H1 (cell line): ENCODE data around the gene RPS28. TPM values are rescaled to one million over a fixed set of nuclear protein-coding genes. Genes with fewer than 3 reads are reported as not detected.

Experiments
- CTCF ChIA-PET: fragments of 300-600 bp; sonication (Branson Sonifier 250); formaldehyde crosslinking; loops from one replicate; lab custom pipeline; 2021; ENCODE audit not compliant: partially characterized antibody; lab: Charles Lee
- POLR2A ChIA-PET: fragments of 300-600 bp; sonication (Branson Sonifier 250); formaldehyde crosslinking; loops from one replicate; lab custom pipeline; 2021; ENCODE audit warnings: inconsistent platforms; ENCODE audit not compliant: partially characterized antibody; lab: Charles Lee
- DNase-seq, 2 experiments: peaks; one replicate each; pipeline versions ENCODE4 v3.0.0 to v3.0.0-alpha.2; 2010 to 2022; ENCODE audit warnings: low spot score in 2 of 2, low read depth in 1 of 2, mixed read lengths in 1 of 2
- FAIRE-seq: peaks from 2 replicates; lab custom pipeline; 2011; peaks lifted over from hg19 to GRCh38; lab: Jason Lieb, UNC
- H2AFZ ChIP-seq: 2 replicates; pipeline ENCODE4 v1.8.1; 2012; ENCODE audit warnings: low read length, inconsistent platforms
- H2AK5ac ChIP-seq: 2 replicates; pipeline ENCODE4 v1.6.1; 2013; ENCODE audit warnings: low read depth, low read length
- H2BK120ac ChIP-seq: replicated peaks from 2 replicates; pipeline ENCODE3; 2013; ENCODE audit warnings: low read depth, low read length, inconsistent platforms
- H2BK12ac ChIP-seq: 2 replicates; pipeline ENCODE4 v1.6.1; 2013; ENCODE audit warnings: low read depth, low read length
- H2BK15ac ChIP-seq: 2 replicates; pipeline ENCODE4 v1.6.1; 2013; ENCODE audit warnings: low read length
- H2BK20ac ChIP-seq: 2 replicates; pipeline ENCODE4 v1.6.1; 2013; ENCODE audit warnings: low read length
- H2BK5ac ChIP-seq: 2 replicates; pipeline ENCODE4 v1.6.1; 2013; ENCODE audit warnings: low read depth, low read length
- H3K14ac ChIP-seq: 2 replicates; pipeline ENCODE4 v1.6.1; 2013; ENCODE audit warnings: inconsistent platforms; ENCODE audit not compliant: insufficient read length
- H3K18ac ChIP-seq: 2 replicates; pipeline ENCODE4 v1.6.1; 2013; ENCODE audit warnings: low read length; ENCODE audit errors: extremely low read depth
- H3K23ac ChIP-seq: 2 replicates; pipeline ENCODE4 v1.6.1; 2013; ENCODE audit warnings: inconsistent platforms; ENCODE audit not compliant: insufficient read length
- H3K23me2 ChIP-seq: 2 replicates; pipeline ENCODE4 v1.6.1; 2013; ENCODE audit warnings: low read depth, low read length
- H3K27ac ChIP-seq: 2 replicates; pipeline ENCODE4 v1.6.1; 2011; ENCODE audit warnings: low read depth, low read length, inconsistent platforms
- H3K27me3 ChIP-seq, 4 experiments: replicated peaks in 1 of 4; 1 replicate in 1 of 4; 2 replicates in 3 of 4; pipeline versions ENCODE4 v1.6.1 to v1.8.1; 2011 to 2013; ENCODE audit warnings: low read length in 3 of 4, mild to moderate bottlenecking in 3 of 4, inconsistent platforms in 2 of 4, mixed read lengths in 2 of 4, moderate library complexity in 1 of 4; ENCODE audit not compliant: control insufficient read depth in 3 of 4, insufficient read depth in 3 of 4; ENCODE audit errors: extremely low read depth in 1 of 4
- H3K36me3 ChIP-seq, 4 experiments: 2 replicates each; pipeline versions ENCODE4 v1.6.1 to v1.8.1; 2011 to 2013; ENCODE audit warnings: mild to moderate bottlenecking in 4 of 4, low read length in 3 of 4, moderate library complexity in 2 of 4, control low read depth in 1 of 4, inconsistent platforms in 1 of 4; ENCODE audit not compliant: insufficient read depth in 4 of 4, control insufficient read depth in 2 of 4
- H3K4ac ChIP-seq: replicated peaks from 2 replicates; pipeline ENCODE3; 2013; ENCODE audit warnings: low read length, low read depth, mixed read lengths, inconsistent platforms; ENCODE audit not compliant: insufficient read length
- H3K4me1 ChIP-seq, 4 experiments: replicated peaks in 1 of 4; 1 replicate in 1 of 4; 2 replicates in 3 of 4; pipeline versions ENCODE4 v1.6.1 to v1.8.1; 2011 to 2013; ENCODE audit warnings: low read length in 3 of 4, inconsistent platforms in 2 of 4, mixed read lengths in 1 of 4; ENCODE audit not compliant: insufficient read depth in 4 of 4, control insufficient read depth in 3 of 4
- H3K4me2 ChIP-seq, 2 experiments: 2 replicates each; pipeline versions ENCODE4 v1.6.1 to v1.8.1; 2011 to 2013; ENCODE audit warnings: low read depth in 2 of 2, low read length in 2 of 2, control low read depth in 1 of 2, inconsistent platforms in 1 of 2, mild to moderate bottlenecking in 1 of 2; ENCODE audit not compliant: insufficient read depth in 1 of 2
- H3K4me3 ChIP-seq, 4 experiments: fragments of 200-600, 300-600 bp in 1 of 4; sonication (generic), shearing (Covaris generic), sonication (Bioruptor Twin) in 1 of 4; 2 replicates each; pipeline versions ENCODE4 v1.5.1 to v1.8.1; 2011 to 2016; ENCODE audit warnings: low read length in 4 of 4, low read depth in 3 of 4, control low read depth in 2 of 4, inconsistent platforms in 2 of 4, mild to moderate bottlenecking in 2 of 4, mixed read lengths in 1 of 4, moderate library complexity in 1 of 4; ENCODE audit not compliant: insufficient read depth in 2 of 4; ENCODE audit errors: extremely low read depth in 1 of 4
- H3K56ac ChIP-seq: replicated peaks from 2 replicates; pipeline ENCODE3; 2013; ENCODE audit warnings: low read depth, mild to moderate bottlenecking, mixed read lengths, low read length, inconsistent platforms; ENCODE audit not compliant: insufficient read length
- H3K79me1 ChIP-seq: 2 replicates; pipeline ENCODE4 v1.6.1; 2013; ENCODE audit warnings: low read depth, low read length, control low read depth
- H3K79me2 ChIP-seq, 2 experiments: 2 replicates each; pipeline versions ENCODE4 v1.6.1 to v1.8.1; 2012 to 2013; ENCODE audit warnings: low read length in 2 of 2, mild to moderate bottlenecking in 2 of 2, inconsistent platforms in 1 of 2; ENCODE audit not compliant: insufficient read depth in 2 of 2, control insufficient read depth in 1 of 2
- H3K9ac ChIP-seq, 4 experiments: replicated peaks in 1 of 4; 1 replicate in 1 of 4; 2 replicates in 3 of 4; pipeline versions ENCODE4 v1.6.1 to v1.8.1; 2011 to 2013; ENCODE audit warnings: low read depth in 3 of 4, low read length in 3 of 4, control low read depth in 2 of 4, mild to moderate bottlenecking in 2 of 4, moderate library complexity in 2 of 4, inconsistent platforms in 1 of 4; ENCODE audit errors: extremely low read depth in 1 of 4
- H3K9me3 ChIP-seq, 2 experiments: 2 replicates each; pipeline versions ENCODE4 v1.6.1 to v1.8.1; 2012 to 2013; ENCODE audit warnings: mild to moderate bottlenecking in 2 of 2, moderate library complexity in 2 of 2, control low read depth in 1 of 2, inconsistent platforms in 1 of 2, low read depth in 1 of 2, low read length in 1 of 2, mixed read lengths in 1 of 2; ENCODE audit not compliant: insufficient read depth in 2 of 2
- H4K20me1 ChIP-seq, 2 experiments: replicated peaks in 1 of 2; 2 replicates each; pipeline versions ENCODE3 to v1.8.1; 2011 to 2013; ENCODE audit warnings: inconsistent platforms in 2 of 2, low read length in 2 of 2, mild to moderate bottlenecking in 1 of 2; ENCODE audit not compliant: insufficient read depth in 2 of 2, control insufficient read depth in 1 of 2
- H4K5ac ChIP-seq: 2 replicates; pipeline ENCODE4 v1.6.1; 2013; ENCODE audit warnings: low read length, low read depth, mixed read lengths, inconsistent platforms; ENCODE audit not compliant: insufficient read length
- H4K8ac ChIP-seq: 2 replicates; pipeline ENCODE4 v1.8.0; 2013; ENCODE audit warnings: mild to moderate bottlenecking, moderate library complexity, low read length, inconsistent platforms; ENCODE audit not compliant: insufficient read depth; ENCODE audit errors: extremely low read depth
- H4K91ac ChIP-seq: replicated peaks from 2 replicates; pipeline ENCODE3; 2013; ENCODE audit warnings: low read length, mixed read lengths, inconsistent platforms; ENCODE audit not compliant: insufficient read length
- CHD1 ChIP-seq: IDR thresholded peaks from 2 replicates; pipeline ENCODE4 v1.6.1; 2012; ENCODE audit warnings: low read depth, low read length, improper control_type of control experiment
- JUND ChIP-seq: IDR thresholded peaks from 2 replicates; pipeline ENCODE4 v1.6.1; 2011; ENCODE audit warnings: mild to moderate bottlenecking, improper control_type of control experiment, low read length
- KDM4A ChIP-seq: IDR thresholded peaks from one replicate; pipeline ENCODE4 v1.7.1; 2012; ENCODE audit warnings: low read depth, mild to moderate bottlenecking, moderate library complexity, low read length, inconsistent platforms; ENCODE audit not compliant: severe bottlenecking
- NANOG ChIP-seq: IDR thresholded peaks from 2 replicates; pipeline ENCODE4 v1.6.1; 2011; ENCODE audit warnings: low read length, low read depth, mild to moderate bottlenecking, inconsistent platforms; ENCODE audit not compliant: insufficient read depth, poor library complexity, severe bottlenecking
- POU5F1 ChIP-seq: IDR thresholded peaks from 2 replicates; pipeline ENCODE4 v1.6.1; 2011; ENCODE audit warnings: low read depth, mild to moderate bottlenecking, low read length, moderate library complexity
- RAD21 ChIP-seq, 2 experiments: IDR thresholded peaks in 1 of 2; conservative IDR thresholded peaks in 1 of 2; 2 replicates each; pipeline ENCODE4 v1.6.1; 2011; ENCODE audit warnings: low read depth in 2 of 2, low read length in 2 of 2, improper control_type of control experiment in 1 of 2, inconsistent platforms in 1 of 2, mild to moderate bottlenecking in 1 of 2, moderate library complexity in 1 of 2
- SIRT6 ChIP-seq: IDR thresholded peaks from one replicate; pipeline ENCODE4 v1.7.1; 2012; ENCODE audit warnings: low read length, inconsistent platforms
- TCF12 ChIP-seq: IDR thresholded peaks from 2 replicates; pipeline ENCODE4 v1.6.1; 2011; ENCODE audit warnings: low read depth, mild to moderate bottlenecking, low read length
- WGBS, 2 experiments: shearing (Covaris generic) in 1 of 2; methylation state at CpG; one replicate each; pipeline versions ENCODE4 v1.1.6 to v1.1.7; 2013 to 2015; ENCODE audit warnings: low lambda C conversion rate in 2 of 2, mixed read lengths in 2 of 2, inconsistent platforms in 1 of 2, low coverage in 1 of 2, missing lambda C conversion rate in 1 of 2; ENCODE audit not compliant: insufficient replicate concordance in 2 of 2, insufficient coverage in 1 of 2, insufficient read length in 1 of 2; ENCODE audit errors: extremely low coverage in 1 of 2, missing lambda C conversion rate in 1 of 2; 5-methylcytosine and 5-hydroxymethylcytosine counted together
- polyA plus RNA-seq, 7 experiments: library from polyadenylated mRNA; depleted of rRNA in 3 of 7; stranded (reverse) in 5 of 7; unstranded in 2 of 7; fragments of >200 nt in 5 of 7; fragments of 200-250 nt in 2 of 7; gene quantifications; 1 replicate in 5 of 7; 2 replicates in 1 of 7; 4 replicates in 1 of 7; pipeline versions ENCODE4 v1.2.1 to v1.2.3, GENCODE V29; 2011 to 2013; ENCODE audit warnings: missing spikeins in 2 of 7, mixed read lengths in 2 of 7
- total RNA-seq: library from RNA; stranded (reverse); fragmentation: NEBNext Ultra II Directional; extraction: Animal tissue kit (Norgen Biotek cat#: 25700); gene quantifications from 2 replicates; pipeline ENCODE4 v1.2.1, GENCODE V29; 2021
- TF ChIP-seq, protein P1 (sequence below): IDR thresholded peaks from 2 replicates; pipeline ENCODE4 v1.6.1; 2012; ENCODE audit warnings: inconsistent platforms
- TF ChIP-seq, protein P2 (sequence below): IDR thresholded peaks from 2 replicates; pipeline ENCODE4 v1.6.1; 2012; ENCODE audit warnings: inconsistent platforms

The RPS28 gene
- total and polyA plus RNA-seq, 2 of the 8 experiments (the other 6 are each of a cell fraction or from before 2014, with no cell fraction given) = 1,241 to 1,699 TPM

- Histone ChIP-seq H3K4me3 (no peak overlapping the region), H4K5ac (no peak overlapping the region), H3K36me3 (no peaks in the 10 kb centered on the region), H3K4ac (no peak overlapping the region), H2BK12ac (no peak overlapping the region), H3K23ac (no peak overlapping the region), H2BK20ac (no peak overlapping the region), H3K23me2 (peaks cover 17% of the 10 kb centered on the region; the same call in 1 of the 2 replicates), H3K9me3 (no peaks in the 10 kb centered on the region), H3K9ac (no peak overlapping the region), H3K4me1 (peaks cover 0 to 12% (median 6%) of the 10 kb centered on the region in 4 experiments; a peak in 6 of 7 replicates), H2BK15ac (no peak overlapping the region), H3K56ac (no peak overlapping the region), H2AFZ (no peak overlapping the region), H3K79me2 (no peaks in the 10 kb centered on the region), H3K79me1 (no peaks in the 10 kb centered on the region; the same call in 1 of the 2 replicates), H3K18ac (no peak overlapping the region), H2BK5ac (no peak overlapping the region), H4K91ac (no peak overlapping the region), H4K8ac (no peak overlapping the region; the same call in 1 of the 2 replicates), H3K14ac (no peak overlapping the region), H2AK5ac (no peak overlapping the region), H3K27me3 (peaks cover 0 to 26% (median 18%) of the 10 kb centered on the region in 4 experiments; a peak in 6 of 7 replicates), H4K20me1 (no peaks in the 10 kb centered on the region), H3K27ac (no peak overlapping the region), H3K4me2 (peak overlapping the region in 1 of 2 experiments; percentile 96; a peak in 1 of 4 replicates), H2BK120ac (no peak overlapping the region)
- no peak for DNase-seq
- ChIA-PET POLR2A (interaction anchor here (0.9 to 2.3 kb wide), 7 partner anchors 8 to 35 kb away, joined by 3 to 11 read pairs (median 4); no protein-coding TSS in a partner anchor), CTCF (interaction anchor here (0.5 to 5.6 kb wide), 14 partner anchors 8 to 216 kb away, joined by 3 to 57 read pairs (median 4); no protein-coding TSS in a partner anchor)
- 84% methylated on average over 11 of the region's 12 CpGs; no CpG with 5 or more reads in 1 of the 2 experiments for WGBS, 2 experiments
- FAIRE-seq = no peak
- TF ChIP-seq RAD21 (IDR thresholded peaks at IDR 0.05 in 1 of 2, conservative IDR thresholded peaks at IDR 0.05 in 1 of 2; ENCODE audit: low read depth in 2 of 2, low read length in 2 of 2) (no peak), TCF12 (no peak), JUND (no peak), CHD1 (no peak), POU5F1 (no peak), NANOG (no peak), SIRT6 (no peak), KDM4A (no peak)
- TF ChIP-seq, protein P1, sequence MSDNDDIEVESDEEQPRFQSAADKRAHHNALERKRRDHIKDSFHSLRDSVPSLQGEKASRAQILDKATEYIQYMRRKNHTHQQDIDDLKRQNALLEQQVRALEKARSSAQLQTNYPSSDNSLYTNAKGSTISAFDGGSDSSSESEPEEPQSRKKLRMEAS = no peak
- TF ChIP-seq, protein P2, sequence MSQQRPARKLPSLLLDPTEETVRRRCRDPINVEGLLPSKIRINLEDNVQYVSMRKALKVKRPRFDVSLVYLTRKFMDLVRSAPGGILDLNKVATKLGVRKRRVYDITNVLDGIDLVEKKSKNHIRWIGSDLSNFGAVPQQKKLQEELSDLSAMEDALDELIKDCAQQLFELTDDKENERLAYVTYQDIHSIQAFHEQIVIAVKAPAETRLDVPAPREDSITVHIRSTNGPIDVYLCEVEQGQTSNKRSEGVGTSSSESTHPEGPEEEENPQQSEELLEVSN = no peak
Measured at GRCh38 chr19:8361921-8362793, 40.9 kb downstream of the RPS28 start.
